ENCODE data around the gene GCNT2.

The GCNT2 gene

DNA sequence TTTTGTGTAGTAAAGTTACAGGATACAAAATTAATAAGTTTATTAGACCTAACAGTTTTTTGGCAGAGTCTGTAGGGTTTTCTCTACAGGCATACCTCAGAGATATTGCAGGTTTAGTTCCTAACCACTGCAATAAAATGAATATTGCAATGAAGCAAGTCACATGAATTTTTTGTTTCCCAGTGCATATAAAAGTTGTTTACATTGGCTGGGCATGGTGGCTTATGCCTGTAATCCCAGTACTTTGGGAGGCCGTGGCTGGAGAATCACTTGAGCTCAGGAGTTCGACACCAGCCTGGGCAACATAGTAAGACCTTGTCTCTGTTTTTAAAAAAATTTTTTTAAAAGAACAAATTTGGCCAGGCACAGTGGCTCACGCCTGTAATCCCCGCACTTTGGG, 157.3 kb downstream of the GCNT2 start:
- TF ChIP-seq POLR2AphosphoS5 (IDR thresholded peaks at IDR 0.05; ENCODE audit: borderline replicate concordance, low read depth, low read length), result no peak
- TF ChIP-seq FOXP2 (optimal IDR thresholded peaks at IDR 0.05; ENCODE audit: control extremely low read depth, extremely low read length, insufficient read depth), result no peak
- no peak for TF ChIP-seq EZH2 (IDR thresholded peaks at IDR 0.05)
- Histone ChIP-seq H3K36me3 (ENCODE audit: insufficient read depth, low read length) (no peaks in the 10 kb centered on the region), H3K4me3 (no peak overlapping the region), H3K9me3 (ENCODE audit: low read depth, low read length) (no peaks in the 10 kb centered on the region), H3K9ac (ENCODE audit: insufficient read length) (no peak overlapping the region), H3K27ac (no peak overlapping the region)
- no peak for DNase-seq (ENCODE audit: low read depth, low spot score)
